ENCODE data around the gene COBL.

The COBL gene

GRCh38 chr7:50970092-50970491 is 346.5 kb downstream of the COBL start:
- no peak for TF ChIP-seq CTCF (conservative IDR thresholded peaks at IDR 0.05; ENCODE audit: low read depth, low read length)
- no peak overlapping the region for H3K4me3 ChIP-seq (ENCODE audit: low read depth, low read length)
- no peak for DNase-seq (ENCODE audit: low read depth)

All from choroid plexus epithelial cell (primary cell).